IPS-15b (cell line): ENCODE results near the gene GAK.
"Not testable (repeated sequence)": the region's sequence is repeated elsewhere in the genome, so short reads cannot be mapped to it uniquely, and the experiment has no call there.

Experiments used
- H3K27me3 ChIP-seq: one replicate; pipeline ENCODE4 v1.6.1; 2013; ENCODE audit warnings: low read length; ENCODE audit not compliant: control insufficient read depth, insufficient read depth
- H3K36me3 ChIP-seq: one replicate; pipeline ENCODE4 v1.6.1; 2013; ENCODE audit warnings: low read length; ENCODE audit not compliant: control insufficient read depth, insufficient read depth
- H3K4me1 ChIP-seq: one replicate; pipeline ENCODE4 v1.6.1; 2013; ENCODE audit warnings: mild to moderate bottlenecking, low read length; ENCODE audit not compliant: control insufficient read depth, insufficient read depth
- H3K4me3 ChIP-seq: one replicate; pipeline ENCODE4 v1.5.1; 2013; ENCODE audit warnings: low read depth, low read length
- H3K9ac ChIP-seq: one replicate; pipeline ENCODE4 v1.6.1; 2013; ENCODE audit warnings: low read depth, mild to moderate bottlenecking, low read length
- H3K9me3 ChIP-seq: one replicate; pipeline ENCODE4 v1.6.1; 2013; ENCODE audit warnings: mild to moderate bottlenecking, low read length; ENCODE audit not compliant: control insufficient read depth, insufficient read depth

Gene GAK

DNA sequence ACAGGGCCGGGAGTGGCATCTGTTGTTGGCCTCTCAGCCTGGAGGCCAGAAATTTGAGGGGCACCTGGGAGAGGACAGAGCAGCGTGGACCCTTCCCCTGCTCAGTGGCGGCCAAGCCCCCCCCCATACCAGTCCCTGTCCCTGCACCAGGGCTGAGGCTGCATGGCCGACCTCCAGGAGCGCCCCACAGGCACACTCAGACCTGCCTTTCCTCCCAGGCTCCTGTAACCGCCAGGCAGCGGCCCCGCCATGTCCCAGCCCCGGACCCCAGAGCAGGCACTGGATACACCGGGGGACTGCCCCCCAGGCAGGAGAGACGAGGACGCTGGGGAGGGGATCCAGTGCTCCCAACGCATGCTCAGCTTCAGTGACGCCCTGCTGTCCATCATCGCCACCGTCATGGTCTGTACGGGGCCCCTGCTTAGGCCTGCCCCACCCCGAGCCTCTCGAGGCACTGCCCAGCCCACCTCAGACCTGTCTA lies 15.4 kb upstream of the GAK start:
- Histone ChIP-seq H3K36me3 (no peaks in the 10 kb centered on the region), H3K27me3 (no peaks in the 10 kb centered on the region), H3K4me1 (peaks cover 5% of the 10 kb centered on the region), H3K9me3 (no peaks in the 10 kb centered on the region), H3K9ac (no peak overlapping the region), H3K4me3 (no peak overlapping the region)

DNA sequence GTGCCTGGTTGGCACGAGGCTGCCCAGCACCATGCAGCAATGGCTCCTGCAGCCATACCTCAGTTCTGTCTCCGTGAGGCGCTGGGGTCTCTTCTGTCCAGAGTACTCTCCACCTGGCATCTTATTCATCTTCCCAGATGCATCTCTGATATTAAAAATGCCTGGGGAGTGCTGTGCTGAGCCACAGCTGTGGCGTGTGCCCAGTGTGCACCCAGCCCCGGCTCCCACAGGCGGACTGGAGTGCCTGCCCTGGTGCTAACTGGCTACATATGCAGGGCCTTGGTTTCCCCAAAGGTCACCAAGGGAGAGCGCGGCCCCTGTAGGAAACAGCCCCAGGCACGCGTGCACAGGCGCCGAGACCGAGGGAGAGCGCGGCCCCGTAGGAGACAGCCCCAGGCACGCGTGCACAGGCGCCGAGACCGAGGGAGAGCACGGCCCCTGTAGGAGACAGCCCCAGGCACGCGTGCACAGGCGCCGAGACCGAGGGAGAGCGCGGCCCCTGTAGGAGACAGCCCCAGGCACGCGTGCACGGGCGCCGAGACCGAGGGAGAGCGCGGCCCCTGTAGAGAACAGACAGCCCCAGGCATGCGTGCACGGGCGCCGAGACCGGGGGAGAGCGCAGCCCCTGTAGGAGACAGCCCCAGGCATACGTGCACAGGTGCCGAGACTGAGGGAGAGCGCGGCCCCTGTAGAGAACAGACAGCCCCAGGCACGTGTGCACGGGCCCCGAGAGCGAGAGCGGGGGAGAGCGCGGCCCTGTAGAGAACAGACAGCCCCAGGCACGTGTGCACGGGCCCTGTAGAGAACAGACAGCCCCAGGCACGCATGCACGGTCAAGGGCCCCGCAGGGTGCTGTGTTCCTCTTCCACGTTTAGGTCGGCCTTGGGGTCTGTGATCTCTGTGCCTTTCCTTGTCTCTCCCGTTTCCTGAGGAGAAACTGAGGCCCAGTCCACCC lies 14.7 kb upstream of the GAK start:
- Histone ChIP-seq H3K27me3 (no peaks in the 10 kb centered on the region), H3K4me3 (no peak overlapping the region), H3K9ac (no peak overlapping the region), H3K9me3 (no peaks in the 10 kb centered on the region), H3K36me3 (no peaks in the 10 kb centered on the region), H3K4me1 (peaks cover 5% of the 10 kb centered on the region)

DNA sequence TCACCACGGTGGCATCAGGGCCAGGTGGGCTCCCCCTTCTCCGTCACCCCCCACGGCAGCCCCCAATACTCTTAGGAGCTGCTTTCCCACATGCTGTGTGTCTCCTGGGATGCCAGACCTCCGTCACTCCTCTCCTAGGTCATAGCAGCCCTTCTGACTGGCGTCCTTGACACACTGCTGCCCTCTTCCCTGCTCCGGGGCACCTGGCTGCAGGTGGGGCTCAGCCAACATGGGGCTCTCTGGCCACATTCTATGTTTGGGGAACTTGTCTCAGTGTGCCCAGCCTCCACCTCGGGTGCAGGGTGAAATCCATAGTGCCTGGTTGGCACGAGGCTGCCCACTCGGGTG lies 14.0 kb upstream of the GAK start:
- Histone ChIP-seq H3K4me1 (peaks cover 5% of the 10 kb centered on the region), H3K36me3 (no peaks in the 10 kb centered on the region)

DNA sequence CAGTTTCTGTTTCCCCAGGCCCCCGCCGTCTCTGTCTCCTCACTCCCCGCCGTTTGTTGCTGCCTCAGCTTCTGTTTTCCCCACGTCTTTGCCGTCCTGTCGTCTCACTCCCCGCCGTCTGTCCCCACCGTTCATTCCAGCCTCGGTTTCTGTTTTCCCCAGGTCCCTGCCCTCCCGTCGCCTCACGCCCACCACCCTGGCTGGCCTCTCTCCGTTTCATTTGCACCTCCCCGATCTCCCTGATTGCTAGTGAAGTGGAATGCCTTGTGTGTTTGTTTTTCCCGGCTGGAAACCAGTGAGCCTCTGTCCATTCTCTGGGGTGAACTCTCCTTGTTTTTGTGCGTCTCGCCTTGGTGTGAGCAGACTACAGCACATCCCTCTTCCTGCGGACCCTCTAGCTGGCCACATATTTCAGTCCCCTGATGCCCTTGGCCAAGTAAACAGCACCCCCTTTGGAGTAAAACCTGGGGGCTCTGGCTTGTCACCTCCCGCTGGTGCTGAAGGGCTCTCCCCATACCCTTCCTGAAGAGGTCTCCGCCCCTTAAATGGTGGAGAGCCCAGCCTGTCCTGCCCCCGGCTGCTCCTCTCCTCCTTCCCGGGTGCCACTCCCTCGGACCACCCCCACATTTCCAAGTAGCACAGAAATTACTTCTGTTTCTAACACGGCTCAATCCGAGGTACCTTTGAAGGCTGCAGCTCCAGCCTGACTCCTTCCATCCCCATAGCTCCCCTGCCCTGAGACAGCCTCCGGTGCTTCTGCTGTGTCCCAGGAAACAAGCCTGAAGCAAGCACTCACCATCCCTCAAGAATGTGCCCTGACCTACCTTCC lies 13.4 kb upstream of the GAK start:
- H3K9ac ChIP-seq: no peak overlapping the region
- H3K9me3 ChIP-seq: no peaks in the 10 kb centered on the region
- H3K4me3 ChIP-seq: peak overlapping the region; percentile 22
- H3K4me1 ChIP-seq: peaks cover 5% of the 10 kb centered on the region
- no peaks in the 10 kb centered on the region for H3K36me3 ChIP-seq
- no peaks in the 10 kb centered on the region for H3K27me3 ChIP-seq

More for the DNA sequence above, 14.0 kb upstream of the GAK start:
- Histone ChIP-seq H3K9ac (no peak overlapping the region), H3K4me3 (no peak overlapping the region), H3K9me3 (no peaks in the 10 kb centered on the region), H3K27me3 (no peaks in the 10 kb centered on the region)

DNA sequence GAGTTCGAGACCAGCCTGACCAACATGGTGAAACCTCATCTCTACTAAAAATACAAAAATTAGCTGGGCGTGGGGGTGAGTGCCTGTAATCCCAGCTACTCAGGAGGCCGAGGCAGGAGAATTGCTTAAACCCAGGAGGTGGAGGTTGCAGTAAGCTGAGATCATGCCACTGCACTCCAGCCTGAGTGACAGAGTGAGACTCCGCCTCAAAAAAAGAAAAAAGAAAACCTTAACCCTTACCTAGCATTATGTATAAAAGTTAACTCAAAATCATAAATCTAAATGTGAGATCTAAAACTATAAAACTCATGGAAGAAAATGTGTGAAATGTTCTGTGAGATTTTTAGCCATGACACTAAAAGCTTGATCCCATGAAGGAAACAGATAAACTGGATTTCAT lies 7.4 kb upstream of the GAK start:
- H3K36me3 ChIP-seq, H3K27me3 ChIP-seq, H3K9ac ChIP-seq, H3K9me3 ChIP-seq, H3K4me3 ChIP-seq, H3K4me1 ChIP-seq: not testable (repeated sequence)

DNA sequence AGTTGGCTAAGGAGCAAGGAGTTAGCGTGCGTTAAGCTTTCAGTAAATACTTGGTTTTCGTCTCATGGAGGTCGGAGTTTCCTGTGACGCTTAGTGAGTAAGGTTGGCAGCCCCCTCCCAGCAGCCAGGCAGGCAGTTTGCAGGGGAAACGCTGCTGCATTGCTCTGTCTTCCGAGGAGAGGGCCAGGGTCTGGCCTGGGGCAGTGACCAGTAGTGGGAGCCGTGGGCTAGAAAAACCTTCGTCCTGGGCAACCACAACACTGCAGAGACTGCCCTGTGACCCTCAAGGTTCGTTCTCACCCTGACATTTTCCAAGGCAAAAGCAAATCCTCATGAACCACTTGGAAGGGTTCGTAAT lies 576 bp upstream of the GAK start:
- no peaks in the 10 kb centered on the region for H3K36me3 ChIP-seq
- H3K9ac ChIP-seq: peak overlapping the region; percentile 74
- H3K4me3 ChIP-seq: peak overlapping the region; percentile 98
- H3K27me3 ChIP-seq: no peaks in the 10 kb centered on the region
- H3K4me1 ChIP-seq: peaks cover 6% of the 10 kb centered on the region
- no peaks in the 10 kb centered on the region for H3K9me3 ChIP-seq

DNA sequence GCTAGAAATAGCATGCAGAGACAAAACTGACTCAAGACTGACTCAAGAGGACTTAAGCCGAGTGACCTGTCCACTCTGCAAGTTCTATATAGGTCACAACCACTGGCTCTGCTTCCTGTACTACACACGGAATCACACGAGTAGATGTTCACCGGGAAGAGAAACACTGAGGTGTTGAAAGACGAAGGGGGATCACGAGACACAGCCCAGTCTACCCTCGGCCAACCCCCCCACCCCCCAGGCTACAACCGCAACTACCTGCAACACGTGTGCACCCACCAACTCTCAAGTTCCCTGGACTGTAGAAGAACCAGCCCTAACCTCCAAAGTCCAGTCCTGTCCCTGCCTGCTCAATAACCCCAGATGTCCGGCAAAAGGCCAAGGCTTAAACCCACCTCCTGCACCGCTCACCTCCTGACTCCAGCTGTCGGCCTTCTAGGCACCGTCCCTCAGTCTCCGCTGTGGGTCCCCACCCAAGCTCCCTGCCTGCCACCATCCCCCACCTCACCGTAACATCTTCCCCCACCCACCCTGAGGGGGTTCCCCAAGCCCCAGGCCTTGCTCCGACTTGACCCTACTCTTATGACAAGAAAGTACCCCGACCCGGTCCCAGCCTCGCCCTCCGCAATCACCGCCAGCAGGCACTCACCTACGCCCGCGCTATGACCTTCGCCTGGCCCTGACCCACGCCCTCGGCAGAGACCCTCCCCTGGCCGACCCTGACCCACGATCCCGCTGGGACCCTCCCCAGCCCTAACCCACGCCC lies 739 bp downstream of the GAK start:
- Histone ChIP-seq H3K4me3 (peak overlapping the region; percentile 98), H3K36me3 (peaks cover 1% of the 10 kb centered on the region), H3K9me3 (no peaks in the 10 kb centered on the region), H3K27me3 (no peaks in the 10 kb centered on the region), H3K4me1 (peaks cover 7% of the 10 kb centered on the region), H3K9ac (peak overlapping the region; percentile 96)

DNA sequence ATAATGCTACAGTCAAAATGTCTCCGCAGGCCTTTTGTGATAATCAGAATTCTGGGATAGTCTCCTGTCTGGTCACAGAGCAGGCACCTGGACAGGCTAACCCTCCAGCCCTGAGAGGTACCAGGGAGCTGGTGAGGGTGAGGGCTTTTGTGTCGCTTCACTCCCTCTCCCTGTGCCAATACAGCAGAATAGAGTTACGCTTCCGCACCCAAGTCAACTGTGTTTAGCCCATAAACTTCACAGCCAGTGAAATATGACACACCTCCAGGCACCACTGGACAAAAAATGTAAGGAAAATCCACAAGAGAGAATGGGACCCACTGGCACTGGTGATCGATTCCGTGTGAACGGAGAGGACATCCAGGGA lies 1.3 kb downstream of the GAK start:
- peak overlapping the region; percentile 96 for H3K9ac ChIP-seq

DNA sequence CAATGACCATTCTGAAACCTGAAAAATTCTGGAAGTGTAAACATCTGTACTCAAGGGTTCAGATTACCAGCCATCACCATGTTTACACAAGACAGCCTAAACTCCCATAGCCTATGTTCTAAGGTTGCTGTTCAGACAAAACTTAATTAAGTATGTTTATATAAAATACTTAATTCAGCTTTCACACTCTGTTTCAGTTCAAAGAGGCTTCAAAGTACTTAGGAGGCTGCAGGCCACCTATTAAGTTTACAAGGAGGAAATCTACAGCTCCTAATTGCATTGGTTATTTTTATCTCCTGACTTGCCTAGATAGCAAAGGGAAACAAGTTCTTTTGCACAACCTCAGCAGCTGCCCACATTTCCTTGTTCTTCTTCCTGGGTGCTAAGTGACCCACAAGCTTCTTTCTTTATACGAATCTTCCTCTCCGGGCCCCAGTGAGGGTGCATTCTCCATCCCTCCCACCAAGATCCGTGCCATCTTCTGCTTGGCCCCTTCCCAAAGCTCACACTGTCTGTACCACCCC lies 2.0 kb downstream of the GAK start:
- Histone ChIP-seq H3K36me3 (peaks cover 2% of the 10 kb centered on the region), H3K27me3 (no peaks in the 10 kb centered on the region), H3K9me3 (no peaks in the 10 kb centered on the region), H3K4me1 (peaks cover 10% of the 10 kb centered on the region), H3K4me3 (no peak overlapping the region), H3K9ac (no peak overlapping the region)

More for the DNA sequence above, 1.3 kb downstream of the GAK start:
- no peaks in the 10 kb centered on the region for H3K9me3 ChIP-seq
- H3K36me3 ChIP-seq: peaks cover 2% of the 10 kb centered on the region
- H3K27me3 ChIP-seq: no peaks in the 10 kb centered on the region
- H3K4me1 ChIP-seq: peaks cover 9% of the 10 kb centered on the region
- peak overlapping the region; percentile 98 for H3K4me3 ChIP-seq

DNA sequence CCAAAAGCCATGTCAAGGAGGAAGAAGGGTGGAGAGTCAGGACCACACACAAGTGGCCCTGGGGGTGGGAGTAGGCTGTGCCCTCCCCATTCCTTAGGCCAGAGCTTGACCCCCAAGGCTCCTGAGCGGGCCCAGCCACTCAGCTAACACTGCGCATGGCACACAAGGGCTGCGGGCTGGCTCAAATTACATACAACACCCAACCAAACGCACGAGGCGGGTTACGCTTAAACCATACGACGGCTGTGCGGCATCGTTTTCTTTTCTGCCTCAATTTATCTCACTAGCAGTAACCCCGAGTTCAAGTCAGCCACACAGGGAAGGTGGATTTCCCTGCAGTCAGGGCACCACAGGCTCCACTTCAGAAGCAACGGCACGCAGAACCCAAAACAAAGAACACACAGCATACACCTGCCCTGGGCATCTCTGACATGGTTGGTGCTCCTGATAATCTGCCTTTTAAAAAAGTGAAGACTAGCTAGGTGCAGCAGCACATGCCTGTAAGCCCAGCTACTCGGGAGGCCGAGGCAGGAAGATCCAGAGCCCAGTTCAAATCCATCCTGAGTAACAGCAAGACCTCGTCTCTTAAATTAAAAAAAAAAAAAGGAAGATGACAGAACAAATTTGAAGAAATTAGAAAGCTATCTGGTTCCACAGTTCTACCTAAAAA lies 2.9 kb downstream of the GAK start:
- Histone ChIP-seq H3K9me3 (no peaks in the 10 kb centered on the region), H3K9ac (no peak overlapping the region), H3K27me3 (no peaks in the 10 kb centered on the region), H3K4me3 (no peak overlapping the region), H3K36me3 (peaks cover 2% of the 10 kb centered on the region), H3K4me1 (peaks cover 13% of the 10 kb centered on the region)

DNA sequence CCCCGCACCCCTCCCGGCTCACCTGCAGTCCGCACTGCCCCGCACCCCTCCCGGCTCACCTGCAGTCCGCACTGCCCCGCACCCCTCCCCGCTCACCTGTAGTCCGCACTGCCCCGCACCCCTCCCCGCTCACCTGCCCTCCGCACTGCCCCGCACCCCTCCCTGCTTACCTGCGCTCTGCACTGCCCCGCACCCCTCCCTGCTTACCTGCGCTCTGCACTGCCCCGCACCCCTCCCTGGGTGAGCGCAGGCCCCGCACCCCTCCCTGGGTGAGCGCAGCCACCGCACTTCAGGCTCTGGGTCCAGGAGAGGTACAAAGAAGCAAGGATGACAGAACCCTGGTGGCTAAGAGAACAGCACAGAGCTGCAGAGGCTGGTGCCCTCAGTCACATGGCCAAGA lies 4.5 kb downstream of the GAK start:
- H3K4me1 ChIP-seq: peaks cover 13% of the 10 kb centered on the region
- not testable (repeated sequence) for H3K36me3 ChIP-seq, H3K9me3 ChIP-seq, H3K9ac ChIP-seq, H3K4me3 ChIP-seq, H3K27me3 ChIP-seq
